Choroid plexus epithelial cell (primary cell): ENCODE measurements around the gene CYP4F22.
"Not testable (repeated sequence)": the region's sequence is repeated elsewhere in the genome, so short reads cannot be mapped to it uniquely, and the experiment has no call there.

Experiments used
- DNase-seq: peaks from one replicate; pipeline ENCODE4 v3.0.0-alpha.2; 2010; ENCODE audit warnings: low read depth
- H3K4me3 ChIP-seq: 2 replicates; pipeline ENCODE4 v1.5.1; 2011; ENCODE audit warnings: low read depth, mild to moderate bottlenecking, control low read depth, low read length, moderate library complexity
- TF ChIP-seq, protein P1 (sequence below): conservative IDR thresholded peaks from 2 replicates; pipeline ENCODE4 v1.5.1; 2011; ENCODE audit warnings: low read depth, mild to moderate bottlenecking, control low read depth, inconsistent platforms, low read length, moderate library complexity

CYP4F22 gene

GRCh38 chr19:15498910-15499309, 9.4 kb upstream of the CYP4F22 start:
- TF ChIP-seq, protein P1, sequence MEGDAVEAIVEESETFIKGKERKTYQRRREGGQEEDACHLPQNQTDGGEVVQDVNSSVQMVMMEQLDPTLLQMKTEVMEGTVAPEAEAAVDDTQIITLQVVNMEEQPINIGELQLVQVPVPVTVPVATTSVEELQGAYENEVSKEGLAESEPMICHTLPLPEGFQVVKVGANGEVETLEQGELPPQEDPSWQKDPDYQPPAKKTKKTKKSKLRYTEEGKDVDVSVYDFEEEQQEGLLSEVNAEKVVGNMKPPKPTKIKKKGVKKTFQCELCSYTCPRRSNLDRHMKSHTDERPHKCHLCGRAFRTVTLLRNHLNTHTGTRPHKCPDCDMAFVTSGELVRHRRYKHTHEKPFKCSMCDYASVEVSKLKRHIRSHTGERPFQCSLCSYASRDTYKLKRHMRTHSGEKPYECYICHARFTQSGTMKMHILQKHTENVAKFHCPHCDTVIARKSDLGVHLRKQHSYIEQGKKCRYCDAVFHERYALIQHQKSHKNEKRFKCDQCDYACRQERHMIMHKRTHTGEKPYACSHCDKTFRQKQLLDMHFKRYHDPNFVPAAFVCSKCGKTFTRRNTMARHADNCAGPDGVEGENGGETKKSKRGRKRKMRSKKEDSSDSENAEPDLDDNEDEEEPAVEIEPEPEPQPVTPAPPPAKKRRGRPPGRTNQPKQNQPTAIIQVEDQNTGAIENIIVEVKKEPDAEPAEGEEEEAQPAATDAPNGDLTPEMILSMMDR = no peak
- no peak for DNase-seq
- no peak overlapping the region for H3K4me3 ChIP-seq

GRCh38 chr19:15501596-15501995, 6.7 kb upstream of the CYP4F22 start:
- TF ChIP-seq, protein P1 = no peak
- H3K4me3 ChIP-seq = no peak overlapping the region
- DNase-seq = no peak

DNA sequence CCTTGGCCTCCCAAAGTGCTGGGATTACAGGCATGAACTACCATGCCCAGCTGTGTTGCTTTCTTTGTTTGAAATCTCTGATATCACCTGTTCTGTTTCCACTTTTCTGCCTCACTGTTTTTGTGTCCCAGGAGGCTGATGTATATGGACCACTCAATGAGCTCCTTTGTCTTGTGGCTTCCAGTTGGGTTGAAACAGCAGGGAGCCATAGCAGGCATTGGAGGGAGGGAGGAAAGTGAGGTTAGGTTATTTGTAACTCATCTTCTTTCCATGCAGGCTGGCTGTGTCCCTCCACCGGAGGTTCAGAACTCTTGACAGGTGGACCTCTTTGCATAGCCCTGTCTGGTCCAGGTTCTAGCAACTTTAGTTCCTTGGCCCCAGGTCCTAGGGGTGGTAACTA, 6.1 kb upstream of the CYP4F22 start:
- no peak overlapping the region for H3K4me3 ChIP-seq
- TF ChIP-seq, protein P1 = no peak
- no peak for DNase-seq

DNA sequence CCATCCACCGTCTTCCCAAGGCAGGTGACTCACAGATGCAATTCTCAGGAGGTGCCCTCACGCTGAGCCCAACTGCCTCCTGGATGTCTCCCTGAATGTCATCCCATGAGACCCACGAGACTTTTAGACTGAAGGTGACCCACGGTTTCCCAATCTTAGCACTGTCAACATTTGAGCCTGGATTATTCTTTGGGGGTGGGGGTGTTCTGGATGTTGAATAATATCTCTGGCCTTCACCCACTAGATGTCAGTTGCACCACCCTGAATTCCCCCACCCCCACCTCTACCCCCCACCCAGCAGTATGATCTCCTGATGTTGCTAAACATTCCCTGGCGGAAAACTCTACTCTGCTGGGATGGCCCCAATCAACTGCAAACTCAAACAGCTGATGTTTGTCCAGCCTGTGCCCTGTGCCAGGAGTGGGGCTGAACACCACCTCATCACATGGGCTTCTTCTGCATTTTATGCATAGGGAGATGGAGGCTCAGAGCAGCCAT, 2.2 kb upstream of the CYP4F22 start:
- TF ChIP-seq, protein P1 = no peak
- DNase-seq = no peak

GRCh38 chr19:15507068-15508034, 974 bp upstream of the CYP4F22 start:
- TF ChIP-seq, protein P1 = no peak
- H3K4me3 ChIP-seq = no peak overlapping the region
- no peak for DNase-seq

More for the DNA sequence above, 2.2 kb upstream of the CYP4F22 start:
- H3K4me3 ChIP-seq = no peak overlapping the region

GRCh38 chr19:15511671-15512424, 3.5 kb downstream of the CYP4F22 start:
- no peak for DNase-seq
- TF ChIP-seq, protein P1 = no peak
- H3K4me3 ChIP-seq = no peak overlapping the region

GRCh38 chr19:15515227-15515625, 6.9 kb downstream of the CYP4F22 start:
- not testable (repeated sequence) for DNase-seq, H3K4me3 ChIP-seq
